GM12874 (cell line): ENCODE measurements around the gene GABBR2.

ENCODE experiments used
- TF ChIP-seq, protein P1 (sequence below): IDR thresholded peaks from 2 replicates; pipeline ENCODE4 v1.5.1; 2011; ENCODE audit warnings: low read depth, mild to moderate bottlenecking, control low read depth, low read length, moderate library complexity; ENCODE audit not compliant: insufficient read depth

Gene GABBR2

DNA sequence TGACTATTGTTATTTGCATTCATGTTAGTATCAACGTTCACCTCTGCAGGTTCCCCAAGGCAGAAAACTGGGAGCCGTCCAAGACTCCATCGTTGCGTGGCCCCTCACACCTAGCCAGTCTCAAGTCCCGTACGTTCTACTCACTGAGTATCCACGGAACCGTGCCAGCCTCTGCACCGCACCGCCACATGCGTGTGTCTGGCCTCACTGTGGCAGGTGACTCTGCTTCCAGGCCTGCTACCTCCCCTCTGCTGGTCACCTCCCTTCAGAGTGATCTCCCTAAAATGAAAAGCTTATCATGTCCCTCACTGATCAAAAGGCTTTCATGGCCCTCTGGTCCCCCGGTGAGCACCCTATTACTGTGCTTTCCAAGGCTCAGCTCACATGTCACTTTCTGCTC is 108.1 kb downstream of the GABBR2 start:
- TF ChIP-seq, protein P1, sequence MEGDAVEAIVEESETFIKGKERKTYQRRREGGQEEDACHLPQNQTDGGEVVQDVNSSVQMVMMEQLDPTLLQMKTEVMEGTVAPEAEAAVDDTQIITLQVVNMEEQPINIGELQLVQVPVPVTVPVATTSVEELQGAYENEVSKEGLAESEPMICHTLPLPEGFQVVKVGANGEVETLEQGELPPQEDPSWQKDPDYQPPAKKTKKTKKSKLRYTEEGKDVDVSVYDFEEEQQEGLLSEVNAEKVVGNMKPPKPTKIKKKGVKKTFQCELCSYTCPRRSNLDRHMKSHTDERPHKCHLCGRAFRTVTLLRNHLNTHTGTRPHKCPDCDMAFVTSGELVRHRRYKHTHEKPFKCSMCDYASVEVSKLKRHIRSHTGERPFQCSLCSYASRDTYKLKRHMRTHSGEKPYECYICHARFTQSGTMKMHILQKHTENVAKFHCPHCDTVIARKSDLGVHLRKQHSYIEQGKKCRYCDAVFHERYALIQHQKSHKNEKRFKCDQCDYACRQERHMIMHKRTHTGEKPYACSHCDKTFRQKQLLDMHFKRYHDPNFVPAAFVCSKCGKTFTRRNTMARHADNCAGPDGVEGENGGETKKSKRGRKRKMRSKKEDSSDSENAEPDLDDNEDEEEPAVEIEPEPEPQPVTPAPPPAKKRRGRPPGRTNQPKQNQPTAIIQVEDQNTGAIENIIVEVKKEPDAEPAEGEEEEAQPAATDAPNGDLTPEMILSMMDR = no peak

DNA sequence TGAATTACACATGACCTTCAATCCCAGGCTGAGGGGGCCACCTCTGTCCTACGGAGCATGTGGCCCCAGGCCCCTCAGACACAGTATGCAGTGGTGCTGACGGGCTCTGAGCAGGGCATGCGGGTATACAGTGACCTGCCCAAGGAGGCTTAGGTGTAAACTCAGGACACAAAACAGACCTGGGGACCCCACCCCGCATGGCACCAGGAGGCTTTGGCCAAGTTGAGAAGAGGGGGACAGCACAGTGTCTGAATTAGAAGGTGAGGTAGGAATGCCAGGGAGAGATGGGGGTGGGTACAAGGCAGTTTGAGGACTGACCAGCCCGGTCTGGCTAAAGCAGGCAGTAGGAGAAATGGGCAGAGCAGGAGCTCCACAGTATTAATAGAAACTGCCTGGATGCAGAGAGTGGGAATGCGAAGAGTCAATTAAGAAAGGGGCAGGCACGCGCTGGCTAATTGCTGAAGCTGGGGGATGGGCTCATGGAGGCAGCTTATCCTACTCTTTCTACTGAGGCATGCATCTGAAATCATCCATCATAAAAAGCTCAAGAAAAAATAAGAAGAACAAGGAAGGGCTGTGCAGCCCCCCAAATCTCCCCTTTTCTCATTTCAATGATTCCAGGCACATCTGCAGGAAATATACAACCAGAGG is 109.0 kb downstream of the GABBR2 start:
- TF ChIP-seq, protein P1 = no peak

DNA sequence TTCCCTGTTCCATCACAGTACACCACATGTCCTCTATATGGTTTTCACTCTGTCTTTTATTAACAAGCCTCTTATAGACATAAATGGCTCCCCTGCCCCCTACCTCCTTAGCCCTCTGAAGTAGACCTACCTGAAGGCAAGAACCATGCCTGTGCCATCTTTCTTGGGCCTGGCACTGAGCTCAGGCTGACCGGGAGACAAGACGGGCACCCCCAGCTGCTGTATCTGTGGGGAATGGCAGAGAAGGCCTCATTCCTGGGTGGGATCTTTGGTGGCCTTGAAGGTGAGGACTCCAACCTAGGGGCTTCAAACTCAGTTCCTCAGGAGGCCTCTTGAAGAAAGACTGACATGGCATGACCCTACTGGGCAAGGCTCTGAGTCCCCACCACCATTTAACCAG is 109.9 kb downstream of the GABBR2 start:
- TF ChIP-seq, protein P1 = no peak

DNA sequence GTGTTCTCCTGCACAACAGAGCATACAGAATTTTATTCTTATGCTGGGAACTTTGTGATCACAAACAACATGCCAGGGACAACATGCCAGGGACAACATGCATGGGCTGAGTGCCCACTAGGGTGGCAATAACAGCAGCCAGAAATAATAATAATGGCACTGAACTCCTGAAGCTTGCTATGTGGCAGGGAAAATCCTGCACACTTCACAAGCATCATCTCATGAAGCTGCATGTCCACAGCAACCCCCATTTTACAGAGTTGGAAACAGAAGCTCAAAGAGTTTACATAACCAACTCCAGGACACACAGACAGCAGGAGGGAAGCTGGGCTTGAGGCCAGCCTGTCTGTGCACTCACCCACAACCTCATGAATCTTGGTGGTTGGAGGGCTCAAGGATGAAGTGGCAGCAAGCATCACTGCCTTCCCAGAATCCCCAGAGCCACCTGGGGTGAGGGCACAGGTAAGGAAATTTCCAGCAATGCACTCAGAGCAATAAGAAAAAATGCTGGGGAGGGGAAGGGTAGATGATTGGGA is 111.4 kb downstream of the GABBR2 start:
- TF ChIP-seq, protein P1 = no peak

DNA sequence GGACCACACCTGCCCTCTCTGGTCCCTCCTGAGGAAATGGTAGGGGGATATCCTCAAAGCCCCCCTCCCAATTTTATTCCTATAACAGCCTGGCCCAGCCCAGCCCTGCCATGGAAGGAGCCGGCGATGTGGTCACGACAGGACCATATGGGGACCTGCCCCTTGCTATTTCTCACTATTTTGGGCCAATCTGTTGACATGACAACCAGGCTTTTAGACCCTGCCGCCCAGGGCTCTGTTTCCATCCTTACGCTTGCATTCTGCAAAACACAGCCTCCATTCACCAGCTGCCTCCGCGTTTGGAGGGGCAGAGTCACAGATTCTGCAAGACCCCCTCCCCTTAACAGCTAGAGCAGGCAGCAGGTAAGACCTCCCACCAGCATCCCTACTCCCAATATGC is 112.2 kb downstream of the GABBR2 start:
- TF ChIP-seq, protein P1 = no peak

DNA sequence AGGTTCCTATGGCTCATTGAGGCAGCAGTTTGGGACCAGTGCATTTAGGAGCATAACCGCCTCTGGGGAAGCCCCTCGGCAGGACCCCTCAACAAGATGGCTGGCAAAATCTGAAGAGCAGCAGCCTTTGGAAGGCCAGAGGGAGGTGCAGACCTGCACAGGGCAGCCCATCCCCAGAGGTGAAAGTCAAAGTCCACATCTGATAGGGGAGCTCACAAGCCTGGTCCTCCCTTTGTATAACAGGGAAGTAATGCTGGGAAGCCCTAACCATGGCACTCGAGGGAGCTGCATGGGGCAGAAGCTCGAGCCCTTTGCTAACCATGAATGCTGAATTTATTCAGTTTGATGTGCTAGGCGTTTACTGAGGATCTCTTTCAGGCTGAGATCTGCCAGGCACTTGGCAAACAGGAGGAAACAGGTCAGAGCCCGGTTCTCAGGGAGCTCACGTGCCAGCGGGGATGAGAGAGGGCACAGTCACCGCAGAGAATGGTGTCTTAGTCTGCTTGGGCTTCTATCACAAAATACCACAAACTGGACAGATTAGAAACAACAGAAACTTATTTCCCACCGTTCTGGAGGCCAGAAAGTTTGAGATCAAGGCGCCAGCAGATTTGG is 114.1 kb downstream of the GABBR2 start:
- TF ChIP-seq, protein P1 = no peak

DNA sequence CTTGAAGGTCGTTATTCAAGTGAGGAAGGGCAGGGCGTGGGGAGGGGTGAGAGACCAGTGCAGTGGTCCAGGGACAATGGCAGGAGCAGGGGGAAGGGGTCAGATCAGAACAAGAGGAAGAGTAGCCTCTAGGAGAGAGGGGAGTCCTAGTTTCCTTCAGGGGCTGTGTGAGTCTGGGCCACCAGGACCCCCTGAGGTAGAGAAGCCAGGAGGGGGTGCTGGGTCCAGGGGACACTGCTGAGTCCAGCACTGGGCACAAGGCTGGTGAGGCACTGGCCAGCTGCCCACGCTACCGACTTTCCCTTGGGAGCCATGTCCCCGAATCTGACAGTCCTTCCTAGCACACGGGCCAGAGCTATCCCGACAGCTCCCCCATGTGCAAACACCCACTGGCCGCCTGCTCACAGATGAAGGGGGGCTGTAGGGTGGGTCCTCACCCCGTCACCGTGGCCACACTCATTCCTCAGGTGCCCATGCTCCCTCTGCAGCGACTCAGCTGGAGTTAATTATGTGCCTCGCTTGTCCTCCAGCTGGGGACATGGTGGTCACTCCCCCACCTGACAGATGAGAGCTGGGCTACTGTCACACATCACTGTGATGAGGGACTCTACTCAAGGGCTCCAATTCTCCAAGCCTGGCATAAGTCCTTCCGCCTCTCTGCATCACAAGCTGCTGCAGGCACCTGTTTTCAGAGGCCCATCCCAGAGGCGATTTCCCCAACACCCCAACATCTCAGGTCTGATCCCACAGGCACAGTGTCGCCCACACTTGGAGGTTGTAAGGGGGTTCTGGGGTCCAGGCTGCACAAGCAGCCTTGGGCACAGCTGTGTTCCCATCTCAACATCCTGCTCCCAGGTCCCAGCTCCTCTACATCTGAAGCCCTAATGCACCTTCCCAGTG is 115.1 kb downstream of the GABBR2 start:
- TF ChIP-seq, protein P1 = no peak
